ENCODE results near the gene IQSEC2. TPM values are rescaled to one million over a fixed set of nuclear protein-coding genes. Genes with fewer than 3 reads are reported as not detected.

IQSEC2 gene
- total RNA-seq, 1 experiment from 2014 or later: 20.7 TPM

- no peaks in the 10 kb centered on the region for H4K20me1 ChIP-seq (ENCODE audit: insufficient read depth)
- ATAC-seq: peak; percentile 88
- H3K27me3 ChIP-seq (ENCODE audit: insufficient read depth, low read length): no peaks in the 10 kb centered on the region
- CTCF ChIA-PET: no interaction called here
- H3K4me2 ChIP-seq (ENCODE audit: low read length): peak overlapping the region; percentile 65
- no peaks in the 10 kb centered on the region for H3K9me2 ChIP-seq (ENCODE audit: insufficient read depth)
- H3K4me1 ChIP-seq (ENCODE audit: control insufficient read depth in 1 of 2, insufficient read depth in 2 of 2, low read length in 2 of 2): peaks cover 34 to 42% of the 10 kb centered on the region in 2 experiments
- no peaks in the 10 kb centered on the region for H3K36me3 ChIP-seq (ENCODE audit: control insufficient read depth in 1 of 2, insufficient read depth in 2 of 2, low read length in 2 of 2)
- intact Hi-C loops (cut with micrococcal nuclease): no loop called here
- peak overlapping the region; percentile 41 for H3K9ac ChIP-seq (ENCODE audit: low read length)
- peak; percentile 59 for DNase-seq (ENCODE audit: low read depth, low spot score)
- H3K27ac ChIP-seq (ENCODE audit: low read depth, low read length): peak overlapping the region; percentile 65
- H3K4me3 ChIP-seq (replicated peaks in 1 of 2; ENCODE audit: low read depth in 1 of 2, low read length in 2 of 2): 0 out of 4 replicates have a peak overlapping the region, but pooled peaks of 1 of the 2 experiments have one; percentile 20
- POLR2A ChIA-PET: interaction anchor here (1.0 kb wide), 1 partner anchor 38 kb away, joined by 4 read pairs; the partner anchor contains the start of gene KDM5C
- H2AFZ ChIP-seq (ENCODE audit: low read depth, low read length, poor library complexity, severe bottlenecking): no peak overlapping the region
- BruUV-seq (replicated peaks): no TSS peak
- RAD21 ChIA-PET (ENCODE audit: low non-redundant PET in 1 of 2, low total read pairs in 2 of 2, uncharacterized antibody in 2 of 2, unreplicated experiment in 2 of 2): no interaction called here
- no peaks in the 10 kb centered on the region for H3K9me3 ChIP-seq (ENCODE audit: control insufficient read depth in 1 of 2, insufficient read depth in 1 of 2, low read depth in 1 of 2, low read length in 2 of 2)
- no peaks in the 10 kb centered on the region for H3K79me2 ChIP-seq (ENCODE audit: insufficient read depth, low read length)
- TF ChIP-seq FOSL1 (IDR thresholded peaks at IDR 0.05; ENCODE audit: low read depth) (no peak), EZH2 (IDR thresholded peaks at IDR 0.05) (no peak), MAX (IDR thresholded peaks at IDR 0.05) (no peak), ELF1 (IDR thresholded peaks at IDR 0.05; ENCODE audit: borderline replicate concordance, low read depth) (no peak), EZH2phosphoT487 (IDR thresholded peaks at IDR 0.05; ENCODE audit: borderline replicate concordance) (no peak), CBX3 (IDR thresholded peaks at IDR 0.05; ENCODE audit: low read depth) (no peak), ZFX (IDR thresholded peaks at IDR 0.05) (no peak), CTCF (IDR thresholded peaks at IDR 0.05 in 2 of 3, conservative IDR thresholded peaks at IDR 0.05 in 1 of 3; ENCODE audit: borderline replicate concordance in 1 of 3, insufficient read depth in 1 of 3, low read depth in 2 of 3, low read length in 2 of 3) (no peak), EGR1 (IDR thresholded peaks at IDR 0.05; ENCODE audit: low read depth) (no peak), SRF (IDR thresholded peaks at IDR 0.05; ENCODE audit: low read depth) (no peak), POLR2AphosphoS5 (IDR thresholded peaks at IDR 0.05; ENCODE audit: low read depth, low read length) (no peak)
Measured at GRCh38 chrX:53263597-53264094, 17.7 kb downstream of the IQSEC2 start.

Measured in HCT116 (cell line).